GM12892 (cell line): Measurements from ENCODE around the gene NAV1.

Experiments used
- POLR2A ChIP-seq: IDR thresholded peaks from 2 replicates; pipeline ENCODE4 v1.6.1; 2011; ENCODE audit warnings: low read depth, low read length, control low read depth
- POLR2AphosphoS5 ChIP-seq: IDR thresholded peaks from 2 replicates; pipeline ENCODE4 v1.6.1; 2011; ENCODE audit warnings: low read depth, low read length, control low read depth

DNA sequence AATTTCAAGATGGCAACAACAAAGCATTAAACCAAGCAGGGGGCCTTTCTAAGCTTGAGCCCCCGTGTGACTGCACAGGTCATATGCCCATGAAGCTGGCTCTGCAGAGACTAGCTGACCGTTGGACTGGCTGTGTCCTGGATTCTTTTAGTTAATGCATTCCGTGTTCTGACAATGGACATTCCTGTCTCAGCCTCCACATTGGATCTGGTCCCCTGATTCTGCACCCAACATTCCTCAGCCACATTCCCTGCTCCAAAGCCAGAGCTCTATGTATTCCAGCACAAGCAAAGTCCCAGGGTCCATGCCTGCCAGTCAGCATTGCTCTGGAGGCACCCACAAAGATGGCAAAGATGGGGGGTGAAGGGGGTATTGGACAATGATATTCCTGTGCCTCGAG, 5.1 kb upstream of the NAV1 start:
- no peak for TF ChIP-seq POLR2A
- no peak for TF ChIP-seq POLR2AphosphoS5
